ENCODE data around the gene DHX57. TPM values are rescaled to one million over a fixed set of nuclear protein-coding genes. Genes with fewer than 3 reads are reported as not detected.
"Not testable (repeated sequence)": the region's sequence is repeated elsewhere in the genome, so short reads cannot be mapped to it uniquely, and the experiment has no call there.

The DHX57 gene
- total RNA-seq, 1 donor from 2014 or later = 17.0 TPM

DNA sequence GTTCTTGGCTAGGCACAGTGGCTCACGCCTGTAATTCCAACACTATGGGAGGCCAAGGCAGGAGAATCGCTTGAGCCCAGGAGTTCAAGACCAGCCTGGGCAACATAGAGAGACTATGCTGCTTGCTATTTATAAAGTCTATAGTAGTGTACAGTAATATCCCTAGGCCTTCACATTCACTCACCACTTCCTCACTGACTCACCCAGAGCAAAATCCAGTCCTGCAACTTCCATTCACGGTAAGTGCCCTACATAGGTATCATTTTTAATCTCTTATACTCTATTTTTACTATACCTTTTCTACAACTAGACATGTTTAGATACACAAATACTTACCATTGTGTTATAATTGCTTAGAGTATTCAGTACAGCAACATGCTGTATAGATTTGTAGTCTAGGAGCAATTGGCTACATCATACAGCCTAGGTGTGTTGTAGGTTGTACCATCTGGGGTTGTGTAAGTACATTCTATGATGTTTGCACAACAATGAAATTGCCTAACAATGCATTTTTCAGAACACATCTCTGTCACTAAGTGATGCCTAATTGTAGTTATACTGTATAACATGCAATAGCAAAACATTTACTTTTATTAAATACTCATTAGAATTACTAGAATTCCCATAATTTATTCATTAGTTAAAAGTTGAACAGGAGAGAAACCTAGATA lies 8.8 kb downstream of the DHX57 start:
- intact Hi-C loops (cut with micrococcal nuclease) = no loop called here

GRCh38 chr2:38863061-38863695 lies 12.6 kb downstream of the DHX57 start:
- intact Hi-C loops (cut with micrococcal nuclease) = no loop called here

DNA sequence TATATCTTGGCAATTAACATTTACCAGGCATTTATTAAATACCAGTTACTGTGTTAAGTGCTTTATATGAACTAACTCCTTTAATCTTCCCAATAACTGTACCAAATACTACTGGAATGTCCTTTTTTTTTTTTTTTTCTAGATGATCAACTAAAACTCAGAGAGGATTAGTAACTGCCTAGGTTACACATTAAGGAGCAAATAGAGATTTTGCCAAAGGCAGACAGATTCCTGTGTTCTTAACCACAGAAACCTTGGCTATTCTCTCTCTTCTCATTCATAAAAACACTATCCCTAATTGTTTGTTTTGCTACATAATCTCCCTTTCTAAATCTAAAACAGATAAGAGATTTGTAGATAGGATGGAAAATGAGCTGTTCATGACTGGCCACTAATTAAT lies 13.3 kb downstream of the DHX57 start:
- intact Hi-C loops (cut with micrococcal nuclease) = no loop called here

GRCh38 chr2:38856165-38856564 lies 19.6 kb downstream of the DHX57 start:
- intact Hi-C loops (cut with micrococcal nuclease) = no loop called here

DNA sequence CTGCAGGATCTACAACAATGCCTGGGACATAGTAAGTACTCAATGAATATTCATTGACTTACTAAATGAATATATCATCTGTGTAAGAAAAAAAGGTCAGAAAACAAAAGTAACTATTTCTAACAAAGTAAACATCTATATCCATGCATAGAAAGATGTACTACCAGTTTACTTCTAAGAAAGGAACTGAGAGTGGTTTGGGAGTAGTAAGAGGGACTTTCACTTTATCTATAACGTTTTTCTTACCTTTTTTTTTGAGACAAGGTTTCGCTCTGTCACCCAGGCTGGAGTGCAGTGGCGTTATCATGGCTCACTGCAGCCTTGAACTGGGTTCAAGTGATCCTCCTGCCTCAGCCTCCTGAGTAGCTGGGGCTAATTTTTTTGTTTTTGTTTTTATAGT lies 25.7 kb downstream of the DHX57 start:
- intact Hi-C loops (cut with micrococcal nuclease) = no loop called here

GRCh38 chr2:38836791-38837190 lies 38.9 kb downstream of the DHX57 start:
- intact Hi-C loops (cut with micrococcal nuclease) = loop anchor here (5.0 kb wide), 1 partner anchor 299 kb away; no protein-coding TSS in a partner anchor

DNA sequence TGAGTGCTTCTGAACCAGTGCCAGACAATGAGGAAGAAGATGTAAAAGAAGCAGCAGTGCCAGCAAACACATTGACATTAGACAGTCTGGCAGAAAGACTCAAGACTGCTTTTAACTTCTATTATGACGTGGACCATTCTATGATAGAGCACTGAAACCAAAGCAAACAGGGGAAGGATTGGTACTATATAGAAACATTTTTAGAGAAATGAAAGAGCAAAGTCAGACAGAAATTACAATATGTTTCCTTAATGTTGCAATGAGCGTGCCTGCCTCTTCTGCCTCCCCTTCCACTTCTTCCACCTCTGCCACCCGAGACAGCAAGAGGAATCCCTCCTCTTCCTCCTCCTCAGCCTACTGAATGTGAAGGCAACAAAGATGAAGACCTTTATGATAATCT lies 39.7 kb downstream of the DHX57 start:
- intact Hi-C loops (cut with micrococcal nuclease) = loop anchor here (5.0 kb wide), 1 partner anchor 299 kb away; no protein-coding TSS in a partner anchor

GRCh38 chr2:38835015-38835601 lies 40.6 kb downstream of the DHX57 start:
- intact Hi-C loops (cut with micrococcal nuclease) = loop anchor here (5.0 kb wide), 1 partner anchor 298 kb away; no protein-coding TSS in a partner anchor

GRCh38 chr2:38830526-38831159 lies 45.1 kb downstream of the DHX57 start:
- intact Hi-C loops (cut with micrococcal nuclease) = no loop called here

- intact Hi-C loops (cut with micrococcal nuclease) = no loop called here
These were observed 45.8 kb downstream of the DHX57 start for GRCh38 chr2:38829971-38830370.

DNA sequence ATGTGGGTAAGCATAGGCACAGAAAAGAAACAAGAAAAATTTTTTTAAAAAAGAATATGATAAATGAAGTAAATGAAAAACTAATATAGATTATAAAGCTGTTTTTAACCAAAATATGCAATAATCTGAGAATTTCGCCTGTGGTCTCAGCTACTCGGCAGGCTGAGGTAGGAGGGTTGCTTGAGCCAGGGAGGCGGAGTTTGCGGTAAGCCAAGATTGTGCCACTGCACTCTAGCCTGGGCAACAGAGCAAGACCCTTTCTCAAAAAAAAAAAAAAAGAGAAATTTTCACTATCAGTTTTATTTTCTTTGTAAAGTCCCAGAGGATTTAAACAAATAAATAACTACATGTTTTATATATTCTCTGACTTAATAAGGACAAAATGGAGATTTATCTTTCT lies 47.3 kb downstream of the DHX57 start:
- intact Hi-C loops (cut with micrococcal nuclease) = no loop called here

DNA sequence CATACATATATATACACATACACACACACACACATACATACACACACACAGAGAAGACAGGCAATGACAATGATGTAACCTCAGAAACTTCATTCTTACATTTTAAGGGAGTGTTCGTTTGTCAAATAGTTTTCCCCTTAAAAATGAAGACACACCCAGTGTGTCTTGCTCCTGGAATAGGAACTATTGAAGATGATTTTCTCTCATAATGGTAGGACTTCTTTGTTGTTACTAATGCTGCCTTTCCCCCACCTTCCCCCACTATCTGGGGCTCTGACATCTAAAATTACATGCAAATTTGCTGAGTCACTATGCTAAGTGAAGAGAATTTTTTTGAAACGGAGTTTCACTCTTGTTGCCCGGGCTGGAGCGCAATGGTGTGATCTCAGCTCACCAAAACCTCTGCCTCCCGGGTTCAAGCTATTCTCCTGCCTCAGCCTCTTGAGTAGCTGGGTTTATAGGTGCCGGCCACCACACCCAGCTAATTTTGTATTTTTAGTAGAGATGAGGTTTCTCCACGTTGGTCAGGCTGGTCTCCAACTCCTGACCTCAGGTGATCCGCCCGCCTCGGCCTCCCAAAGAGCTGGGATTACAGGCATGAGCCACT lies 48.1 kb downstream of the DHX57 start:
- intact Hi-C loops (cut with micrococcal nuclease) = not testable (repeated sequence)

GRCh38 chr2:38825956-38826355 lies 49.8 kb downstream of the DHX57 start:
- intact Hi-C loops (cut with micrococcal nuclease) = no loop called here

DNA sequence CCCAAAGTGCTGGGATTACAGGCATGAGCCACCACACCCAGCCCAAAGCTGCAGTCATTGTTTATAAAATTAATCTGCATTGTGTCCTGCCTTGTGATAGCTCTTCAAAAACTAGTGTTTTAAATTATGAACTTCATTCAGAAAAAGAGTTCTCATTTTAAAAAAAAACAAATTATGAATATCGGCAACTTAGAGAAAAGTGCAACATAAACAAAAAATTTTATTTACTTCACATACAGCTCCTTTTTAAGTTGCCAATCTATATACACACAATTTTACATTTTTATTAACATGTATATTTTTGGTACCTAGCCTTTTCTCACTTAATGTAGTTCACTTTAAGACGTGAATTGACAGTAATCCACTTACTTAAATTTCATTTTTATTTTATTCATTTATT lies 50.8 kb downstream of the DHX57 start:
- intact Hi-C loops (cut with micrococcal nuclease) = no loop called here

- intact Hi-C loops (cut with micrococcal nuclease) = no loop called here
These were observed 52.3 kb downstream of the DHX57 start for GRCh38 chr2:38823386-38823785.

DNA sequence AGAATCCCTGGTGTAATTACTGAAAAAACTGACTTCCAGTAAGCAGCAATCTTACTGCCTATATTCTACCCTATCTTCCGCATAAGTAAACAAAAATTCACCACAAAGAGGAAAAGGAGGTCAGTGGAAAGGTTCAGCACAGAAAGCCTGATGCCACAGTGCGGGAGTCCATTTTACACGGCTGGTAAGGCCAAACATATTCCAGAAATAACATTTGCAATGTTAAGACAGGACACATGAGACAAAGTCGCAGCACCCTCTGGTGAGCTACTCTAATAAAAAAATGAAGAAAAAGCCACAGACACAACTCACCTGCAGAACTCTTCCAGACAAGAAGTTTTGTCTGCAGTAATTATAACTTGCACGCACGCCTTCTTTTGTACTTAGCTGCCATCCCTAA lies 57.2 kb downstream of the DHX57 start:
- intact Hi-C loops (cut with micrococcal nuclease) = no loop called here

- intact Hi-C loops (cut with micrococcal nuclease) = no loop called here
These were observed 59.8 kb downstream of the DHX57 start for GRCh38 chr2:38815936-38816335.

DNA sequence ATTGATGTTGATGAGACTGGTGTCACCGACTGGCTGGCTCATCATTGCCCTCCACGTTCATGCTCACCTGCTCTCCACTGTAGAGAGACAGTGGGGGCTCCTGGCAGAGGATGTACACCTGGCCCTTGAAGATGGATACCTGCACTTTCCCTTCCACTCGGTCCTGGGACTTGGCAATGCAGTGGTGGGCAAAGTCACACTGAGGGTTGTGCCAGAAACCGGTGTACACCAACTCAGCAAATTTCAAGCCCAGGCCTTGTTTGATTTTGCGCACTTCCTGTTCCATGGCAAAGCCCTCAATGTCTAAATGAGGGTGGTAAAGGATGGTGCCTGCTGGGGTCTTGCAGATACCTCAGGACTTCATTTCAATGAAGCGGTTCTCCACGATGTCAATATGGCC lies 65.2 kb downstream of the DHX57 start:
- intact Hi-C loops (cut with micrococcal nuclease) = no loop called here

DNA sequence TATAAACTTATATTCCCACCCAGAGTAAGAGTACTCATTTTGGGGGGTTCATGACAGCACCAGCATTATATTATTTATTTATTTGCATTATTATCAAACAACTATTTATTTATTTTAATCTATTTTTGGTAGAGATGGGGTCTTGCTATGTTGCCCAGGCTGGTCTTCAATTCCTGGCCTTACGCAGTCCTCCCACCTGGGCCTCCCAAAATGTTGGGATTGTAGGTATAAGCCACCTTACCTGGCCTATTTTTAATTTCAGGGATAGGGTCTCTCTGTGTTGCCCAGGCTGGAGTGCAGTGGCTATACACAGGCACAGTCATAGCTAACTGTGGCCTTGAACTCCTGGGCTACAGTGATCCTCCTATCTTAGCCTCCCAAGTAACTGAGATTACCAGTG lies 67.1 kb downstream of the DHX57 start:
- intact Hi-C loops (cut with micrococcal nuclease) = no loop called here

DNA sequence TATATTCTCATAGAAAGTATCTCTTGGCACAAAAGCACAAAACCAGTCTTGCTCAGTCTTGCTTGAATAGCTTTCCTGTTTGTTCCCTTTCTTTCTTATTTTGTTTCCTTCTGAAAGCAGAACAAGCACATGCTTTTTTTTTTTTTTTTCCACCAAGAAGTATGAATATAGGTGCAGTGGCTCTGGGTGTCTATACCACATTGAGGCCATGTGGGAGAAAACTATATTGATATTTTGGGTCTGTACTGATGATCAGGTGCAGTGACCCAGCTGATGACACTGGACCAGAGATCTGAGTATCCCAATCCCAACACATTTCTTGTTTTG lies 69.0 kb downstream of the DHX57 start:
- intact Hi-C loops (cut with micrococcal nuclease) = no loop called here

GRCh38 chr2:38806015-38806732 lies 69.6 kb downstream of the DHX57 start:
- intact Hi-C loops (cut with micrococcal nuclease) = no loop called here

All from T-helper 2 cell treated with Interferon-gamma antibody and Interleukin-4, amounts not matched to agents 100 ng/mL and 5 ng/mL, for 36 hours (primary cell).